H1 (cell line): ENCODE data around the gene POLH. TPM values are rescaled to one million over a fixed set of nuclear protein-coding genes. Genes with fewer than 3 reads are reported as not detected.

Experiments used
- CHD1 ChIP-seq: IDR thresholded peaks from 2 replicates; pipeline ENCODE4 v1.6.1; 2012; ENCODE audit warnings: low read depth, low read length, improper control_type of control experiment
- FOSL1 ChIP-seq: IDR thresholded peaks from 2 replicates; pipeline ENCODE4 v1.6.1; 2011; ENCODE audit warnings: mild to moderate bottlenecking, low read depth, low read length, moderate library complexity; ENCODE audit not compliant: insufficient read depth
- RBBP5 ChIP-seq: IDR thresholded peaks from 2 replicates; pipeline ENCODE4 v1.7.1; 2012; ENCODE audit warnings: low read depth, mild to moderate bottlenecking, inconsistent platforms, low read length, moderate library complexity, borderline replicate concordance
- SP1 ChIP-seq: IDR thresholded peaks from 2 replicates; pipeline ENCODE4 v1.6.1; 2011; ENCODE audit warnings: low read depth, low read length
- ZNF274 ChIP-seq: IDR thresholded peaks from 2 replicates; pipeline ENCODE4 v1.7.0; 2012; ENCODE audit warnings: low read length, borderline replicate concordance; ENCODE audit errors: extremely low read depth
- polyA plus RNA-seq, 7 experiments: library from polyadenylated mRNA; depleted of rRNA in 3 of 7; stranded (reverse) in 5 of 7; unstranded in 2 of 7; fragments of >200 nt in 5 of 7; fragments of 200-250 nt in 2 of 7; gene quantifications; 1 replicate in 5 of 7; 2 replicates in 1 of 7; 4 replicates in 1 of 7; pipeline versions ENCODE4 v1.2.1 to v1.2.3, GENCODE V29; 2011 to 2013; ENCODE audit warnings: missing spikeins in 2 of 7, mixed read lengths in 2 of 7
- total RNA-seq: library from RNA; stranded (reverse); fragmentation: NEBNext Ultra II Directional; extraction: Animal tissue kit (Norgen Biotek cat#: 25700); gene quantifications from 2 replicates; pipeline ENCODE4 v1.2.1, GENCODE V29; 2021
- TF ChIP-seq, protein P1 (sequence below): IDR thresholded peaks from 2 replicates; pipeline ENCODE4 v1.6.1; 2012; ENCODE audit warnings: low read length, inconsistent platforms

POLH gene
- total and polyA plus RNA-seq, 2 of the 8 experiments (the other 6 are each of a cell fraction or from before 2014, with no cell fraction given): 5.8 to 12.4 TPM

DNA sequence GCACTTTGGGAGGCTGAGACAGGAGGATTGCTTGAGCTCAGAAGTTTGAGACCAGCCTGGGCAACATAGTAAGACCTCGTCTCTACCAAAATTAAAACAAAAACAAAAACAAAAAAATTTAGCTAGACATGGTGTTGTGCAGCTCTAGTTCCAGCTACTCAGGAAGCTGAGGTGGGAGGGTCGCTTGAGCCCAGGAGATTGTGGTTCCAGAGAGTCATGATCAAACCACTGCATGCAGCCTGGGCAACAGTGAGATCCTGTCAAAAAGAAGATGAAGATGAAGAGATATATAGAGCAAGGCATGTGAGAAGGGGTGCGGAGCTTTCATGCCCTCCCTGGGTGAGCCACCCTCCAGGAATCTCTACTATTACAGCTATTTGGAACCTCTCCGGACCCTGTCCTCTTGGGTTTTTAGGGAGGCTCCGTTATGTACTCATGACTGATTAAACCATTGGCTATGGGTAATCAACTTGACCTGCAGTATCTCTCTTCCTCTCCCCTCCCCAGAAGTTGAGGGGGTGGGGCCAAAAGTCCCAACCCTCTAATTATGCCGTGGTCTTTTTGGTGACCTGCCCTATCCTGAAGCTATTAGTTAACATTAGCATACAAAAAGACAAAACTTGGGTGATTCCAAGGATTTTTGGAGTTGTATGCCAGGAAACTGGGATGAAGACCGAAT, 9.0 kb downstream of the POLH start (continued):
- TF ChIP-seq FOSL1: no peak
- no peak for TF ChIP-seq RBBP5
- TF ChIP-seq CHD1: no peak
- TF ChIP-seq, protein P1, sequence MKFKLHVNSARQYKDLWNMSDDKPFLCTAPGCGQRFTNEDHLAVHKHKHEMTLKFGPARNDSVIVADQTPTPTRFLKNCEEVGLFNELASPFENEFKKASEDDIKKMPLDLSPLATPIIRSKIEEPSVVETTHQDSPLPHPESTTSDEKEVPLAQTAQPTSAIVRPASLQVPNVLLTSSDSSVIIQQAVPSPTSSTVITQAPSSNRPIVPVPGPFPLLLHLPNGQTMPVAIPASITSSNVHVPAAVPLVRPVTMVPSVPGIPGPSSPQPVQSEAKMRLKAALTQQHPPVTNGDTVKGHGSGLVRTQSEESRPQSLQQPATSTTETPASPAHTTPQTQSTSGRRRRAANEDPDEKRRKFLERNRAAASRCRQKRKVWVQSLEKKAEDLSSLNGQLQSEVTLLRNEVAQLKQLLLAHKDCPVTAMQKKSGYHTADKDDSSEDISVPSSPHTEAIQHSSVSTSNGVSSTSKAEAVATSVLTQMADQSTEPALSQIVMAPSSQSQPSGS: no peak
- TF ChIP-seq ZNF274: no peak
- TF ChIP-seq SP1: no peak
- TF ChIP-seq, all 59 proteins: peak for 0
